ENCODE measurements around the gene STK11.

GRCh38 chr19:1254530-1255185 lies 49.1 kb downstream of the STK11 start:
- TF ChIP-seq, protein P1, sequence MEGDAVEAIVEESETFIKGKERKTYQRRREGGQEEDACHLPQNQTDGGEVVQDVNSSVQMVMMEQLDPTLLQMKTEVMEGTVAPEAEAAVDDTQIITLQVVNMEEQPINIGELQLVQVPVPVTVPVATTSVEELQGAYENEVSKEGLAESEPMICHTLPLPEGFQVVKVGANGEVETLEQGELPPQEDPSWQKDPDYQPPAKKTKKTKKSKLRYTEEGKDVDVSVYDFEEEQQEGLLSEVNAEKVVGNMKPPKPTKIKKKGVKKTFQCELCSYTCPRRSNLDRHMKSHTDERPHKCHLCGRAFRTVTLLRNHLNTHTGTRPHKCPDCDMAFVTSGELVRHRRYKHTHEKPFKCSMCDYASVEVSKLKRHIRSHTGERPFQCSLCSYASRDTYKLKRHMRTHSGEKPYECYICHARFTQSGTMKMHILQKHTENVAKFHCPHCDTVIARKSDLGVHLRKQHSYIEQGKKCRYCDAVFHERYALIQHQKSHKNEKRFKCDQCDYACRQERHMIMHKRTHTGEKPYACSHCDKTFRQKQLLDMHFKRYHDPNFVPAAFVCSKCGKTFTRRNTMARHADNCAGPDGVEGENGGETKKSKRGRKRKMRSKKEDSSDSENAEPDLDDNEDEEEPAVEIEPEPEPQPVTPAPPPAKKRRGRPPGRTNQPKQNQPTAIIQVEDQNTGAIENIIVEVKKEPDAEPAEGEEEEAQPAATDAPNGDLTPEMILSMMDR (conservative IDR thresholded peaks at IDR 0.05), result no peak
- no peak for TF ChIP-seq EZH2 (IDR thresholded peaks at IDR 0.05; ENCODE audit: low read depth)

Measured in PC-9 (cell line).